HG02981 (cell line): ENCODE measurements around the gene TCAIM.
"Not testable (repeated sequence)": the region's sequence is repeated elsewhere in the genome, so short reads cannot be mapped to it uniquely, and the experiment has no call there.

Experiments
- ATAC-seq: cut with Tn5 transposase; IDR thresholded peaks from one replicate; pipeline ENCODE4 v1.9.1; 2021; ENCODE audit warnings: mild to moderate bottlenecking, moderate library complexity; ENCODE audit not compliant: unreplicated experiment

The TCAIM gene

GRCh38 chr3:44412365-44412764 is 73.8 kb downstream of the TCAIM start:
- ATAC-seq: no peak

GRCh38 chr3:44414517-44415090 is 76.0 kb downstream of the TCAIM start:
- no peak for ATAC-seq

DNA sequence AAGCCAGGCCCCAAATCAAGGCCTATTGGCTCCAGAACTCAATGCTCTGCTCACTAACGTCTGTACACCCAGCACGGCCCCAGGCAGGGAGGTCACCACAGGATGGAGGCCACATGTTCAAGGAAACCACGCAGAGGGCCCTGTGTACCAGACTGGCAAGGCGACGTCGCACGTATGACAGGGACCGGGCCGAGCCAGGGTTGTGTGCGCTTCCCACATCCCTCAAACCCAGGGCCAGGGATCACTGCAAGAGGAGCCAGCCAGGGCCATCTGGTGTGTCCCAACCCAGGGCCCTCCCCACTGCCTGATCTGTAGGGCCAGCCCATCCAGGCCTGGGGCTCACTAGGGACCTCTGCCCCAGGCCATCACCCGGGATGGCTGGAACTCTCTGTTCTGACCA is 76.9 kb downstream of the TCAIM start:
- ATAC-seq: no peak

GRCh38 chr3:44416031-44417030 is 77.8 kb downstream of the TCAIM start:
- no peak for ATAC-seq

GRCh38 chr3:44418118-44418517 is 79.6 kb downstream of the TCAIM start:
- ATAC-seq: not testable (repeated sequence)

- ATAC-seq: no peak
These were observed 80.0 kb downstream of the TCAIM start for GRCh38 chr3:44418549-44418948.

- no peak for ATAC-seq
These were observed 80.8 kb downstream of the TCAIM start for GRCh38 chr3:44419116-44419922.

- ATAC-seq: no peak
These were observed 81.5 kb downstream of the TCAIM start for GRCh38 chr3:44419923-44420650.

DNA sequence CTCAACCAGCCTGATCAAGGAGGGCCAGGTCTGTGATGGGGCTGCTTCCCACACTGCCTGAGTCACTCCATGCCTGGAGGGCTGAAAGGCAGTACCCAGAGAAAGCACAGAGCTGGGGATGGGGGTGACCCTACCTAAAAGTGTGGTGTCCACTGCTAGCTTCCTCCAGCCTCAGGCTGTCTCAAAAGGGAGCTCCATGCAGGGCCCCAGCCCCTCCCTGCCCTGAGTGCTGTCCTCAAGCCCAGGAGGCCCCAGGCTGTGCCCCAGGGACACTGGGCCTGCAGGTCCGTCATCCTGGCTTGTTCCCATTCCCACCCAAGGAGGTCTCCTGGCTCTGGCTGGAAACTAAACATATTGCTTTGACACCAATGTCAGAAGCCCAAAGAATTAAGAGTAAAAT is 82.1 kb downstream of the TCAIM start:
- no peak for ATAC-seq

GRCh38 chr3:44421280-44421679 is 82.7 kb downstream of the TCAIM start:
- ATAC-seq: no peak

DNA sequence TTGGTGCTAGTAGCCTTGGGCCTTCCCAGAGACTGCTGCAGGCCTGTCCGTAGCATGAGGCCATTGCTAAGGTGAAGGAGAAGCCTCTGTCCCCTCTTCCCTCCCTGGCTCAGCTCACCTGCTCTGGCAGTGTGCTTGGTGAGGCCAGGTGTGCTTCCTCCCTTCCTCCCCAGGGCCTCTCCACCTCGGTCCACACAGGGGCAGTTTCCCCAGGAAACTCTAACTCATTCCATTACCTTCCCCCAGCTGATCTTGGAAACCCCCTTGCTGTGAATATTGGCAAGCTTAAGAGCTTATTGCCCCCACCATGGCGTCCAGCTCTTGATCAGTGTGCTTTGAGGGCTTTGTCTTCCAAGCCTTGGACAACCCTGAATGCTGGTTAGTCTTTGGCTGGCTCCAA is 86.2 kb downstream of the TCAIM start:
- no peak for ATAC-seq

GRCh38 chr3:44427683-44428082 is 89.1 kb downstream of the TCAIM start:
- ATAC-seq: no peak

GRCh38 chr3:44428910-44429309 is 90.3 kb downstream of the TCAIM start:
- ATAC-seq: no peak

DNA sequence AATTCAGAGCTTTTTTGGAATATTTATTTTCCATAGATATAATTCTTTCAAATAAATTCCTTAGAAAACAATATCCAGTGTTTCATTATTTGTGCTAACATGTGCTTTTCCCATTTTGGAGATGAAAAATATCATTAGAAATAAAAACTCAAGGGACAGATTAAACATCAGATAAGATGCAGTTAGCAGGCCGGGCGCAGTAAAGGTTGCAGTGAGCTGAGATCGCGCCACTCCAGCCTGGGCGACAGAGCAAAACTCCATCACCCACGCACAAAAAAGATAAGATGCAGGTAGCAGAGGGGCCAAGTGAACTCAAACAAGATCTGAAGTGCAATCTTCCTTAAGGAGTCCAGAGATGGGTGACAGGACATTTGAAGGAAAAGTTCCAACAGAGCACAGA is 90.9 kb downstream of the TCAIM start:
- no peak for ATAC-seq

- ATAC-seq: no peak
These were observed 91.9 kb downstream of the TCAIM start for GRCh38 chr3:44430466-44430865.

DNA sequence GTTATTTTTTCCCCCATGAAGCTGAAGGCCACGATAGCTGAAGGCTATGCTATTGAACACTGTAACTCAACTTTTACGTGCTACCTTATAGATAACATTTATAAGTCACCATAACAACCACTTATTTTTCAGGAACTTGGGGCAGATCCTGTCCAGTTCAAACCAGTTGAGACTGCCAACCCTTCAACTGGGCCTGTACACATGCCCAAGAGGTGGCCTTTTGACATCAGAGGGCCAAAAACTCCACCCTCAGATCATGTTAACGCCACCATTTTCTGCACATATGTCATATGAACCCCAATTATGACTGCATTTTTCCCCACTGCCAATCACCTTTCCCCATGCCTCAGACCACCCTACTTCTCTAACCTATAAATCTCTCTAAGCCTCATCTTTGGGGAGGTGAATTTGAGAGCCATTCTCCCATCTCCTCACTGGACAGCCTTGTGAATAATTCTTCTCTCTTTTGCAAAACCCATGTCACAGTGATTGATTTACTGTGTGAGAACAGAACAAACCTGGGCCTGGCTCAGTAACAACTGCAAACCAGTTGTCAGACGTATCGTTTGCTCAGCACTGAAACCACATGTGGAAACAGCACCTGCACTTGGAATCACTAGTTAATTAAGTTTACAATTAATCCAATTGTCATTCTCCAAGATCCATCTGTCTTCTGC is 96.4 kb downstream of the TCAIM start:
- ATAC-seq: no peak

DNA sequence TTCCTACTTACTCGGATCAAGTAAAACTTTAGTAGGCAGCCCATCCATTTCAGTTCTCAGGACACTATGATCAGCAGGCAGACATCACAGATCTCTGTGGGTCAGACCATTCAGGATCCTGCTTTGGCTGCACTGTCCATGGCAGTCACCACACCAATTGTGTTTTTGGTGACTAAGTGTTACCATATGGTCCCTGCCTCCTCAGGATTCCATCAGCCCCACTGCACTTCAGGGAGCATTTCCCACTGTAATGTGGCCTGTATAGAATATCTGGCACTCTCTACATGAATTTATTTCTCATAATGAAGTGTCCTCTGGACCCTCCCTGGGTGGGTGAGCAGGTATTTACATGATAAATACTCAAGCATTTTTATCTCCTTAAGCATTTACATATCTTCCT is 97.6 kb downstream of the TCAIM start:
- ATAC-seq: no peak

DNA sequence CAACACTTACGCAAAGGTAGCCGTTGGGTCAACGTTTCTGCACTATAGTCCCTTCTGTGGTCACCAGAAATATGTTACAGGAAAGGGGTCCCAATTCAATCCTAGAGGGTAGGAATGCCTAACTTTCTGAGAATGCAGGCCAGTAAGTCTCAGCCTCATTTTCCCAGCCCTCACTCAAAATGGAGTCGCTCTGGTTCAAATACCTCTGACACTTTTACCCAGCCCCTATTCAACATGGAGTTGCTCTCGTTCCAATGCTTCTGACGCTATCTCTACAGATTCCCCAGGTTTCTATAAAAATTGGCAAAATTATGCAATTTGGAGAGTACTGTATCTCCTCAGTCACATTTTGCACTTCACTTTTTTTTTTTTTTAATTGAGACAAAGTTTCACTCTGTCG is 99.2 kb downstream of the TCAIM start:
- no peak for ATAC-seq

DNA sequence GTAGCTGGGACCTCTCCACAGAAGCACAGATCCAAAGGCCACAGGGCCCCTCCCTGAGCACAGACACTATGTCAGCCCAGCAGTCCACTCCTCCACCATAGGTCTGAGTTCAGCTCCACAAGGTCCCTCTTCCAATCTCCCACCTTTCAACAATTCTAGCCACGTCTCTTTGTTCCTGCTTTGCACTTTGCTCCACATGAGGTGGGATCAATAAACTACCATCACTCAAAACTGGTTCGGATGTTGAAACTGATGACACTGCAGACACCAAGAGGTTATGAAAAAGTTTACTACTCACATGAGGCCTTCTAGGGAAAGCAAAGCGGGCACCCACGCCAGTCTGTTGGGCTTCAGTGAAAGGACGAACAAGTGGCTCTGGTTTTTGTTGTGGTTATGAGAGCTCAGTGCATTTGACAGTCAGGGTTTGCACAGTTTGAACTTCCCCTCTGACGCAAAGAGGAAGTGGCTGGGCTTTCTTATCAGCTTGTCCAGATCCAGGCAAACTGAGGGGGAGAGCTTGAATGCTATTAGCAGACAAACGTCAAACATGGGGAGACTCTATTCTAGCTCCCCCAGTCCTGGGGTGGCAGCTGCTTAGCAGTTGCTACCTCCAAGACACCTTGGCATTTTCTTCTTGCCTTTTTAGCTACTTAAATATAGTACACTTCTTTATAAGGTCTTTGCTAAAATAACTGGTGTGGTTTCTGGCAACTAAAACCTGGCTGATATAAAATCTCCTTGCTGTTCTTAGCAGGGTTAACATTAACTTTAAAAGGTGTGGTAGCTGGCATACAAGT is 101.1 kb downstream of the TCAIM start:
- peak; percentile 97 for ATAC-seq
